Transverse colon (tissue), 4 donors: ENCODE measurements around the gene KIAA1217. TPM values are rescaled to one million over a fixed set of nuclear protein-coding genes. Genes with fewer than 3 reads are reported as not detected.

Source experiments
- DNase-seq: peaks from one replicate; pipeline ENCODE4 v3.0.0-alpha.2; 2019
- H3K27ac ChIP-seq, 4 donors: fragments of 200-600 bp; sonication (generic); 2 replicates each; pipeline ENCODE4 v1.5.1; 2016 to 2018; ENCODE audit warnings: inconsistent platforms in 4 of 4
- H3K27me3 ChIP-seq: fragments of 200-600 bp; sonication (generic); 2 replicates; pipeline ENCODE4 v1.5.1; 2017; ENCODE audit warnings: inconsistent platforms
- H3K36me3 ChIP-seq, 4 donors: fragments of 200-600 bp; sonication (generic); 2 replicates each; pipeline ENCODE4 v1.5.1; 2017 to 2019; ENCODE audit warnings: inconsistent platforms in 4 of 4
- H3K4me1 ChIP-seq, 4 donors: fragments of 200-600 bp; sonication (generic); 2 replicates each; pipeline ENCODE4 v1.5.1; 2017 to 2020; ENCODE audit warnings: inconsistent platforms in 4 of 4
- H3K4me3 ChIP-seq, 4 donors: fragments of 200-600 bp; sonication (generic); 1 replicate in 1 of 4; 2 replicates in 3 of 4; pipeline versions ENCODE4 v1.5.1 to v1.6.1; 2017 to 2019; ENCODE audit warnings: inconsistent platforms in 4 of 4
- H3K9me3 ChIP-seq, 2 donors: fragments of 200-600 bp; sonication (generic); 2 replicates each; pipeline ENCODE4 v1.5.1; 2017 to 2019; ENCODE audit warnings: inconsistent platforms in 2 of 2
- EP300 ChIP-seq: sonication (generic); formaldehyde crosslinking; IDR thresholded peaks from one replicate; pipeline ENCODE4 v1.6.1; 2017; ENCODE audit warnings: antibody characterized with exemption, low read depth
- POLR2A ChIP-seq: fragments of 450-650 bp; IDR thresholded peaks from one replicate; pipeline ENCODE4 v1.6.1; 2016; ENCODE audit warnings: antibody characterized with exemption, mild to moderate bottlenecking, moderate library complexity
- POLR2AphosphoS5 ChIP-seq, 3 donors: sonication (generic); formaldehyde crosslinking; IDR thresholded peaks; one replicate each; pipeline ENCODE4 v1.6.1; 2016; ENCODE audit warnings: antibody characterized with exemption in 3 of 3
- WGBS, 2 donors: methylation state at CpG; one replicate each; pipeline ENCODE4 v1.1.5; 2018; ENCODE audit warnings: low coverage in 1 of 2; 5-methylcytosine and 5-hydroxymethylcytosine counted together
- in situ Hi-C, 4 donors: fragments of 200-750 bp; cut with MboI; loops; one replicate each; pipeline versions ENCODE4 v1.15.0 to v1.15.1; 2017; ENCODE audit warnings: low sequenced_read_pairs in 3 of 4, low pct_ligation_motif_present in 1 of 4, low pct_unique_long_range_greater_than_20kb in 1 of 4
- intact Hi-C: fragments of 100-400 bp; cut with DNase I; formaldehyde crosslinking; loops from one replicate; pipeline ENCODE4 v1.15.1; 2023; ENCODE audit warnings: low total_unique reads
- total RNA-seq, 4 donors: library from RNA; depleted of rRNA; stranded (reverse); fragments of >200 nt; gene quantifications; one replicate each; pipeline ENCODE4 v1.1.0, GENCODE V29; 2016
- TF ChIP-seq, protein P1 (sequence below), 5 experiments: fragments of 200-600 bp in 3 of 5; fragments of 450-650 bp in 2 of 5; sonication (generic) in 3 of 5; IDR thresholded peaks; 1 replicate in 2 of 5; 2 replicates in 3 of 5; pipeline ENCODE4 v1.5.1; 2016 to 2017; ENCODE audit warnings: antibody characterized with exemption in 5 of 5, inconsistent platforms in 3 of 5, mild to moderate bottlenecking in 2 of 5, moderate library complexity in 1 of 5

The KIAA1217 gene
- total RNA-seq, 4 donors from 2014 or later: 56.5 to 175 (median 72.0) TPM

DNA sequence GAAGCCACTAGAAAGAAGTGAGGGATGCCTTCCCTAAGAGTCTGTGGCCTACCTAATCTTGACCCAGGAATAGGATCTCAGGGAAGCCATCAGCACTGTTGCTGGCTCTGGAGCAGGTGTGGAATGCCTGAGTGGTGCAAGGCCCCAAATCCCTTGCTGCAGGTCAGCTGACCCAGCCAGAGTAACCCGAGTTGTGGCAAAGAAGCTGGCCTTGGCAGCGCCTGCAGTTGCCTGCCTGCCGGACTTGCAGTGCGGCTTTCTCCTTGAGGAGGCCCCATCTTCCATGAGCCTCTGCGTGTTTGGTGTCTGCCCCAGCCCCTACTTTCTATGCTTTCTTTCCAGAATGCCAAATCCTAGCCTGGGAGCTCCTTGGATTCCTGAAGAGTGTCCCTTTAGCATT, 5.8 kb downstream of the KIAA1217 start:
- intact Hi-C loops (no loop called here), in situ Hi-C loops (loop anchor here in 2 of 4 donors (25.0 kb wide), 2 partner anchors 298 to 902 kb away; no protein-coding TSS in a partner anchor)
- Histone ChIP-seq H3K4me1 (peaks cover 6 to 22% (median 13%) of the 10 kb centered on the region in 4 donors), H3K9me3 (no peaks in the 10 kb centered on the region), H3K27ac (peak overlapping the region; percentile 67 to 78 (median 76)), H3K4me3 (no peak overlapping the region), H3K36me3 (no peaks in the 10 kb centered on the region), H3K27me3 (no peaks in the 10 kb centered on the region)
- TF ChIP-seq EP300 (no peak), POLR2A (no peak)
- TF ChIP-seq, protein P1, sequence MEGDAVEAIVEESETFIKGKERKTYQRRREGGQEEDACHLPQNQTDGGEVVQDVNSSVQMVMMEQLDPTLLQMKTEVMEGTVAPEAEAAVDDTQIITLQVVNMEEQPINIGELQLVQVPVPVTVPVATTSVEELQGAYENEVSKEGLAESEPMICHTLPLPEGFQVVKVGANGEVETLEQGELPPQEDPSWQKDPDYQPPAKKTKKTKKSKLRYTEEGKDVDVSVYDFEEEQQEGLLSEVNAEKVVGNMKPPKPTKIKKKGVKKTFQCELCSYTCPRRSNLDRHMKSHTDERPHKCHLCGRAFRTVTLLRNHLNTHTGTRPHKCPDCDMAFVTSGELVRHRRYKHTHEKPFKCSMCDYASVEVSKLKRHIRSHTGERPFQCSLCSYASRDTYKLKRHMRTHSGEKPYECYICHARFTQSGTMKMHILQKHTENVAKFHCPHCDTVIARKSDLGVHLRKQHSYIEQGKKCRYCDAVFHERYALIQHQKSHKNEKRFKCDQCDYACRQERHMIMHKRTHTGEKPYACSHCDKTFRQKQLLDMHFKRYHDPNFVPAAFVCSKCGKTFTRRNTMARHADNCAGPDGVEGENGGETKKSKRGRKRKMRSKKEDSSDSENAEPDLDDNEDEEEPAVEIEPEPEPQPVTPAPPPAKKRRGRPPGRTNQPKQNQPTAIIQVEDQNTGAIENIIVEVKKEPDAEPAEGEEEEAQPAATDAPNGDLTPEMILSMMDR (IDR thresholded peaks at IDR 0.05): no peak
- 51% methylated on average over 5 of the region's 5 CpGs; no CpG with 5 or more reads in 1 of the 2 donors for WGBS, 2 donors
- DNase-seq: no peak

DNA sequence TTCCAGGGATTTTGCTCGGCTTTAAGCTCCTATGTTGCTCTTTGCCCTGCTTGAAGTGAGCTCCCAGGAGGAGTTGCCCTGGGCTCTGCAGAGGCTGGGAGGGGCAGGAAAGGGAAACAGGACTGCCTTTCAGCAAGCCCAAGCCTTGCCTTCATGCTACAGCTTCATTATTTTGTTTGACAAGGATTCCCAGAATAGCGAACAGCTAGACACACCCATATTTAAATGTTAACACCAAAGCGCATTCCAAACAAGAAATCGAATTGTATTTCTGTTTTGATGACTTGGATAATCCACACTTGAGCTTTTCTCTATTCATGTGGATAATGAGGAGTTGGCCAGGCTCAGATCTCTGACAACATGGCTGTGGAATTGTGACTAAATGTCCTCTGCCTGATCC, 6.3 kb downstream of the KIAA1217 start:
- in situ Hi-C loops (loop anchor here in 2 of 4 donors (25.0 kb wide), 2 partner anchors 297 to 903 kb away; no protein-coding TSS in a partner anchor), intact Hi-C loops (no loop called here)
- WGBS, 2 donors: 40 to 43% methylated on average over 4 of the region's 4 CpGs
- H3K27ac ChIP-seq: peak overlapping the region; percentile 67 to 78 (median 76)
- H3K4me1 ChIP-seq: peaks cover 1 to 17% (median 9%) of the 10 kb centered on the region in 4 donors
- H3K27me3 ChIP-seq: no peaks in the 10 kb centered on the region
- no peaks in the 10 kb centered on the region for H3K36me3 ChIP-seq
- H3K4me3 ChIP-seq: no peak overlapping the region
- peak; percentile 57 for DNase-seq
- TF ChIP-seq, protein P1 (IDR thresholded peaks at IDR 0.05): no peak
- TF ChIP-seq POLR2A (no peak), EP300 (no peak), POLR2AphosphoS5 (IDR thresholded peaks at IDR 0.05) (peak in 1 of 3 donors; percentile 7)
- H3K9me3 ChIP-seq: no peaks in the 10 kb centered on the region

DNA sequence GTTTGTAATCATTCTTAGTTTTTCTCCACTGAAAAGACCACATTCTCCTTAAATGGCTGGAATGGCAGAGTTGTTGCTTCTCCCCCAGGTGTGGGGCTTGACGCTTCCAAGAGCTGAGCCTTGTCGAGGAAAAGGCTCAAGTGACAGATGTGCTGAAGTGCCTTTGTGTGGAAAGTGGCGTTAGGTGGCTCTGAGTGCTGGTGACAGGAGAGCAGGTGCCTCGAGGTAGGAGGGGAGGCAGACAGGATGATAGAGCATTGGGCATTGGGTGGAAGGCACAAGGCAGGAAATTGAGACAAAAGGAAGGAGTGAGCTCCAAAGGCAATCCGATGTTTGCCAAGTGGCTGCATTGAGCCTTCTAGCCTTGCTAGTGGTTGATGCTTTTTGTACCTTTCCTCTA, 6.7 kb downstream of the KIAA1217 start:
- peaks cover 0 to 14% (median 9%) of the 10 kb centered on the region in 4 donors for H3K4me1 ChIP-seq
- no peak overlapping the region for H3K4me3 ChIP-seq
- no peaks in the 10 kb centered on the region for H3K27me3 ChIP-seq
- DNase-seq: no peak
- in situ Hi-C loops: loop anchor here in 2 of 4 donors (25.0 kb wide), 2 partner anchors 297 to 903 kb away; no protein-coding TSS in a partner anchor
- intact Hi-C loops: no loop called here
- H3K9me3 ChIP-seq: no peaks in the 10 kb centered on the region
- 76% methylated on average over 5 of the region's 5 CpGs; no CpG with 5 or more reads in 1 of the 2 donors for WGBS, 2 donors
- no peaks in the 10 kb centered on the region for H3K36me3 ChIP-seq
- TF ChIP-seq POLR2A (no peak), POLR2AphosphoS5 (IDR thresholded peaks at IDR 0.05) (no peak), EP300 (no peak)
- H3K27ac ChIP-seq: peak overlapping the region; percentile 67 to 78 (median 76)

DNA sequence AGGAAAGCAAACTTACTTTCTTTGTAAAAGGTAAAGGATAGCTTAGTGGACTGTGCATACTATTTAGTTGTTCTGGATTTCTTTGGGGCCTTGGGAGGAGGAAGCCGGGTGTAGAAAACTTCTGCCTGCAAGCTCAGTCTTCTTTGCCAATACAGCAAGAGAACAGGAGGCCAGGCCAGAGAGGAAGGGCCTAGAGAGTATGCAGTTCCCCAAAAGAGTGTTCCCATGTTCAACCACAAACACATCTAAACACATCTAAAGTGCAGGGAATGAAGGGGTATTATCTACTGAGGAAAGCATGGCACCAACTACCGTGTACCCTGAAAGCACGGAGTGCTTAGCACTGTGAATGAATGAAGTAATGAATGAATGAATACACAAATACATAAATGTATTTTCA, 11.0 kb downstream of the KIAA1217 start:
- in situ Hi-C loops: loop anchor here in 2 of 4 donors (25.0 kb wide), 2 partner anchors 292 to 908 kb away; no protein-coding TSS in a partner anchor

DNA sequence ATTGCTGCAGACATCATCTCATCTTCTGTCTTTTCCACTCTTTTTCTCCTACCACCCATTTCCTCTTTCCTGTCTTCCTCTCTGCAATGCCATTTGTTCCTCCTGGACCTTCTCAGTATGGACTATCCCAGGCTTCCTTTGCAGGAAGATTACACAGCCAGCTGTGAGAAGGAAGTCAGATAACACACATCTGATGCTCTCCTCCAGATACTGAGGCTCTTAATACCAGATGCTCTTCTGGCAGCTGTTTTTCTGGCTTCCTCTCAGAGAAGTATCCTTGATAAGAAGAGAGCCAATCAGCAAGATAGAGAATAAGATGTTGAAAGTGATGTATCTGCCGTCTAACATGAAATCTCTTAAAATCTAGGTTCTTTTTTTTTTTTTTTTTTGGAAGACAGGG, 14.4 kb downstream of the KIAA1217 start:
- no peaks in the 10 kb centered on the region for H3K4me1 ChIP-seq
- in situ Hi-C loops: loop anchor here in 2 of 4 donors (25.0 kb wide), 2 partner anchors 289 to 911 kb away; no protein-coding TSS in a partner anchor
- intact Hi-C loops: no loop called here
- no peaks in the 10 kb centered on the region for H3K9me3 ChIP-seq
- no peaks in the 10 kb centered on the region for H3K27me3 ChIP-seq
- H3K27ac ChIP-seq: no peak overlapping the region
- WGBS, 2 donors: 86 to 88% methylated on average over 1 of the region's 1 CpG
- TF ChIP-seq EP300: no peak
- no peak for DNase-seq
- H3K4me3 ChIP-seq: no peak overlapping the region
- H3K36me3 ChIP-seq: no peaks in the 10 kb centered on the region

More for the DNA sequence above, 11.0 kb downstream of the KIAA1217 start:
- intact Hi-C loops: no loop called here
- Histone ChIP-seq H3K27me3 (no peaks in the 10 kb centered on the region), H3K4me1 (peaks cover 0 to 8% (median 6%) of the 10 kb centered on the region in 4 donors), H3K36me3 (no peaks in the 10 kb centered on the region), H3K4me3 (no peak overlapping the region), H3K9me3 (no peaks in the 10 kb centered on the region), H3K27ac (no peak overlapping the region)
- no peak for TF ChIP-seq POLR2AphosphoS5 (IDR thresholded peaks at IDR 0.05)
- DNase-seq: no peak
- WGBS, 2 donors: 93 to 100% methylated on average over 2 to 3 of the region's 3 CpGs
